GM19035 (cell line): ENCODE data around the gene POU6F2.
"Not testable (repeated sequence)": the region's sequence is repeated elsewhere in the genome, so short reads cannot be mapped to it uniquely, and the experiment has no call there.

Source experiments
- ATAC-seq: cut with Tn5 transposase; IDR thresholded peaks from one replicate; pipeline ENCODE4 v1.9.1; 2021; ENCODE audit not compliant: unreplicated experiment

The POU6F2 gene

GRCh38 chr7:38978491-38978890, 782 bp downstream of the POU6F2 start:
- ATAC-seq: no peak

- no peak for ATAC-seq
Measured at GRCh38 chr7:38992203-38992602, 14.5 kb downstream of the POU6F2 start.

GRCh38 chr7:39001595-39001994, 23.9 kb downstream of the POU6F2 start:
- no peak for ATAC-seq

GRCh38 chr7:39002755-39003154, 25.0 kb downstream of the POU6F2 start:
- no peak for ATAC-seq

- ATAC-seq: no peak
Measured at GRCh38 chr7:39005036-39005435, 27.3 kb downstream of the POU6F2 start.

- ATAC-seq: no peak
Measured at GRCh38 chr7:39005461-39005860, 27.8 kb downstream of the POU6F2 start.

- ATAC-seq: not testable (repeated sequence)
Measured at GRCh38 chr7:39013049-39013939, 35.6 kb downstream of the POU6F2 start.

GRCh38 chr7:39016609-39017008, 38.9 kb downstream of the POU6F2 start:
- ATAC-seq: no peak

GRCh38 chr7:39017369-39017915, 39.7 kb downstream of the POU6F2 start:
- ATAC-seq: no peak

GRCh38 chr7:39022796-39023195, 45.1 kb downstream of the POU6F2 start:
- no peak for ATAC-seq

- ATAC-seq: no peak
Measured at GRCh38 chr7:39027491-39027890, 49.8 kb downstream of the POU6F2 start.

GRCh38 chr7:39033885-39034624, 56.3 kb downstream of the POU6F2 start:
- ATAC-seq: no peak

GRCh38 chr7:39035156-39035555, 57.4 kb downstream of the POU6F2 start:
- ATAC-seq: no peak

GRCh38 chr7:39035903-39036302, 58.2 kb downstream of the POU6F2 start:
- no peak for ATAC-seq

- ATAC-seq: no peak
Measured at GRCh38 chr7:39042670-39043069, 65.0 kb downstream of the POU6F2 start.

- ATAC-seq: no peak
Measured at GRCh38 chr7:39043531-39043930, 65.8 kb downstream of the POU6F2 start.

GRCh38 chr7:39044489-39044888, 66.8 kb downstream of the POU6F2 start:
- no peak for ATAC-seq

GRCh38 chr7:39045231-39045630, 67.5 kb downstream of the POU6F2 start:
- no peak for ATAC-seq

- ATAC-seq: no peak
Measured at GRCh38 chr7:39051279-39051678, 73.6 kb downstream of the POU6F2 start.

- no peak for ATAC-seq
Measured at GRCh38 chr7:39051707-39052106, 74.0 kb downstream of the POU6F2 start.

GRCh38 chr7:39054731-39055130, 77.0 kb downstream of the POU6F2 start:
- ATAC-seq: no peak

- no peak for ATAC-seq
Measured at GRCh38 chr7:39056153-39056552, 78.4 kb downstream of the POU6F2 start.
